ENCODE results near the gene IQSEC1. TPM values are rescaled to one million over a fixed set of nuclear protein-coding genes. Genes with fewer than 3 reads are reported as not detected.

IQSEC1 gene
- total RNA-seq, 1 experiment from 2014 or later: 13.3 TPM

DNA sequence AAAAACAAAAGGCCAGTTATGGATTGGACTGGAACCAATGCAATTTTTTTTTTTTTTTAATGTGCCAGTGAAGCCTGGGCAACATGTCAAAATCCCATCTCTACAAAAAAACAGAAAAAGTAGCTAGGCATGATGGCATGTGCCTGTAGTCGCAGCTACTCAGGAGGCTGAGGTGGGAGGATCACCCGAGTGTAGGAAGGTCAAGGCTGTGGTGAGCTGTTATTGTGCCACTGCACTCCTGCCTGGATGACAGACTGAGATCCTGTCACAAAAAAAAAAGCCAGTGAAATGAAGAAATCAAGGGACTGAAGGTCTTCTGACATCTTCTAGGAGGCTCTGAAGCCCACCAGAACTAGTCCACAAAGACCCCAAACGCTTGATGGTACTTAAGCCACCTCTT, 101.2 kb downstream of the IQSEC1 start:
- TF ChIP-seq, protein P1, sequence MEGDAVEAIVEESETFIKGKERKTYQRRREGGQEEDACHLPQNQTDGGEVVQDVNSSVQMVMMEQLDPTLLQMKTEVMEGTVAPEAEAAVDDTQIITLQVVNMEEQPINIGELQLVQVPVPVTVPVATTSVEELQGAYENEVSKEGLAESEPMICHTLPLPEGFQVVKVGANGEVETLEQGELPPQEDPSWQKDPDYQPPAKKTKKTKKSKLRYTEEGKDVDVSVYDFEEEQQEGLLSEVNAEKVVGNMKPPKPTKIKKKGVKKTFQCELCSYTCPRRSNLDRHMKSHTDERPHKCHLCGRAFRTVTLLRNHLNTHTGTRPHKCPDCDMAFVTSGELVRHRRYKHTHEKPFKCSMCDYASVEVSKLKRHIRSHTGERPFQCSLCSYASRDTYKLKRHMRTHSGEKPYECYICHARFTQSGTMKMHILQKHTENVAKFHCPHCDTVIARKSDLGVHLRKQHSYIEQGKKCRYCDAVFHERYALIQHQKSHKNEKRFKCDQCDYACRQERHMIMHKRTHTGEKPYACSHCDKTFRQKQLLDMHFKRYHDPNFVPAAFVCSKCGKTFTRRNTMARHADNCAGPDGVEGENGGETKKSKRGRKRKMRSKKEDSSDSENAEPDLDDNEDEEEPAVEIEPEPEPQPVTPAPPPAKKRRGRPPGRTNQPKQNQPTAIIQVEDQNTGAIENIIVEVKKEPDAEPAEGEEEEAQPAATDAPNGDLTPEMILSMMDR (IDR thresholded peaks at IDR 0.05; ENCODE audit: unreplicated experiment): no peak
- Mint-ChIP-seq H3K4me1 (ENCODE audit: low read depth, unreplicated experiment) (peaks cover under 1% of the 10 kb centered on the region), H3K27ac (ENCODE audit: unreplicated experiment) (no peak overlapping the region), H3K27me3 (ENCODE audit: unreplicated experiment) (peaks cover 37% of the 10 kb centered on the region), H3K9me3 (ENCODE audit: low read depth, unreplicated experiment) (no peaks in the 10 kb centered on the region), H3K36me3 (ENCODE audit: insufficient read depth, unreplicated experiment) (peaks cover 7% of the 10 kb centered on the region), H3K4me3 (ENCODE audit: low read depth, unreplicated experiment) (no peak overlapping the region)
- no TSS peak for BruUV-seq (replicated peaks)
- CTCF ChIA-PET: interaction anchor here (0.6 kb wide), 1 partner anchor 455 kb away, joined by 3 read pairs; no protein-coding TSS in a partner anchor
- intact Hi-C loops (cut with micrococcal nuclease; ENCODE audit: unreplicated experiment): no loop called here
- DNase-seq: no peak

DNA sequence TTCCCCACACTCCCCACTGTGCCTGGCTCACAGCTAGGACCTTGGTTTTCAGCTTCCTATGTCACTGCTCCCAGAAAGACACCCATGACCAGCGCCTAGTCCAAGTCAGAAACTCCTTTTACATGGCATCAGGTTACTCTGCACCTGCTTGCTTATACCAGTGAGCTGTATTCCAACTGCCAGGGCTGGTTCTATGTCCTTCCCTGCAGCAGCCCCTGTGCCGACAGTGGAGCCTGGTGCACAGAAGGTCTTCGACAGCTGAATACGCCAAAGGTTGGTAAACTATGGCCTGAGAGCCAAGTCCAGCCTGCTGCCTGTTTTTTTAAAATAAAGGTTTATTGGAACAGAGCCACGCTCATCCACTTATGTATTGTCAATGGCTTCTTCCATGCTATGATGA, 102.5 kb downstream of the IQSEC1 start:
- H3K4me1 Mint-ChIP-seq (ENCODE audit: low read depth, unreplicated experiment): peaks cover 14% of the 10 kb centered on the region
- DNase-seq: no peak
- H3K27ac Mint-ChIP-seq (ENCODE audit: unreplicated experiment): no peak overlapping the region
- TF ChIP-seq, protein P1 (IDR thresholded peaks at IDR 0.05; ENCODE audit: unreplicated experiment): no peak
- H3K27me3 Mint-ChIP-seq (ENCODE audit: unreplicated experiment): peaks cover 25% of the 10 kb centered on the region
- CTCF ChIA-PET: interaction anchor here (0.6 kb wide), 1 partner anchor 43 kb away, joined by 4 read pairs; no protein-coding TSS in a partner anchor
- H3K36me3 Mint-ChIP-seq (ENCODE audit: insufficient read depth, unreplicated experiment): peaks cover 12% of the 10 kb centered on the region
- BruUV-seq (replicated peaks): no TSS peak
- intact Hi-C loops (cut with micrococcal nuclease; ENCODE audit: unreplicated experiment): no loop called here
- no peak overlapping the region for H3K4me3 Mint-ChIP-seq (ENCODE audit: low read depth, unreplicated experiment)
- no peaks in the 10 kb centered on the region for H3K9me3 Mint-ChIP-seq (ENCODE audit: low read depth, unreplicated experiment)

DNA sequence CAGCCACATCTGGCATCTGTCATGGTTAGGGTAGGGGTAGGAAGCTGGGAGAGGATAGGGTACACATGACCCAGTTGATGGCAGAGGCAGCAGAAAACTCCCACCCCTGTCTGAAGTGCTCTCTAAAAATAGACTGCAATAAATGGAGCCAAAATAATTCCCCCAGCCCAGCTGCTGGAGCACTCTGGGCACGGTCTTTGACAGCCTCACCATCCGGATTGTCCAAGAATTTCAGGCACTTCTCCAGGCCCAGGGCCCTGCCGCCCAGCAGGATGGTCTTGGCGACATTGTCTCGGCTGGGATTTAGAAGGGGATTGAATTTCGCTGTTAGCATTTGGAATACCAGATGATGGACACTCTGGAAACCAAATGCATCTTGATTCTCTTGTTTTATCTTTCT, 103.7 kb downstream of the IQSEC1 start:
- H3K4me3 Mint-ChIP-seq (ENCODE audit: low read depth, unreplicated experiment): no peak overlapping the region

DNA sequence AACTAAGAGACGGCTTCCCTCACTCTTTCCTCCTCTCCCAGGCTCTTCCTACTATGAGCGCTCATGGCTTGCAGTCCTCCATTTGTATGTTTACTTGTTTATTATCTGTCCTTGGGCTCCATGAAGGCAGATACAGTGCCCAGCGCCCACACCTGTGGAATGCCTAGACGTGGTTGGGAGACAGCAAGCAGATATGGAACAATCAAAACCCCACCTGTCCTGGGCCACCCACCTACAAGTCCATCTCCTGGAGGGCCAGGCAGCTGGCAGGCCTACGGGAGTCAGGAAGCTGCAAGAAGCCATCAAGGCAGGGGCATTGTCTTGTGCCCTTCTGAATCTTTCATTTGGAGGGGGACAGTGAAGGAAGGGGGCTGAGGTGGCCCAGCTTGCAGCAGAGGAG, 104.7 kb downstream of the IQSEC1 start:
- Mint-ChIP-seq H3K4me3 (ENCODE audit: low read depth, unreplicated experiment) (peak overlapping the region; percentile 86), H3K27ac (ENCODE audit: unreplicated experiment) (no peak overlapping the region), H3K4me1 (ENCODE audit: low read depth, unreplicated experiment) (peaks cover 23% of the 10 kb centered on the region), H3K27me3 (ENCODE audit: unreplicated experiment) (peaks cover 25% of the 10 kb centered on the region), H3K36me3 (ENCODE audit: insufficient read depth, unreplicated experiment) (peaks cover 12% of the 10 kb centered on the region), H3K9me3 (ENCODE audit: low read depth, unreplicated experiment) (no peaks in the 10 kb centered on the region)
- CTCF ChIA-PET: interaction anchor here (1.5 kb wide), 1 partner anchor 21 kb away, joined by 4 read pairs; no protein-coding TSS in a partner anchor
- no TSS peak for BruUV-seq (replicated peaks)
- intact Hi-C loops (cut with micrococcal nuclease; ENCODE audit: unreplicated experiment): no loop called here
- no peak for DNase-seq
- TF ChIP-seq, protein P1 (IDR thresholded peaks at IDR 0.05; ENCODE audit: unreplicated experiment): no peak

More for the DNA sequence above, 103.7 kb downstream of the IQSEC1 start:
- no peak for DNase-seq
- no TSS peak for BruUV-seq (replicated peaks)
- intact Hi-C loops (cut with micrococcal nuclease; ENCODE audit: unreplicated experiment): no loop called here
- H3K4me1 Mint-ChIP-seq (ENCODE audit: low read depth, unreplicated experiment): peaks cover 23% of the 10 kb centered on the region
- no peak overlapping the region for H3K27ac Mint-ChIP-seq (ENCODE audit: unreplicated experiment)
- H3K9me3 Mint-ChIP-seq (ENCODE audit: low read depth, unreplicated experiment): no peaks in the 10 kb centered on the region
- TF ChIP-seq, protein P1 (IDR thresholded peaks at IDR 0.05; ENCODE audit: unreplicated experiment): no peak
- peaks cover 12% of the 10 kb centered on the region for H3K36me3 Mint-ChIP-seq (ENCODE audit: insufficient read depth, unreplicated experiment)
- H3K27me3 Mint-ChIP-seq (ENCODE audit: unreplicated experiment): peaks cover 25% of the 10 kb centered on the region
- CTCF ChIA-PET: no interaction called here
